Measurements from ENCODE around the gene CEP72. TPM values are rescaled to one million over a fixed set of nuclear protein-coding genes. Genes with fewer than 3 reads are reported as not detected.

The CEP72 gene
- total RNA-seq, 4 donors from 2014 or later, result 2.7 to 8.6 (median 4.0) TPM

DNA sequence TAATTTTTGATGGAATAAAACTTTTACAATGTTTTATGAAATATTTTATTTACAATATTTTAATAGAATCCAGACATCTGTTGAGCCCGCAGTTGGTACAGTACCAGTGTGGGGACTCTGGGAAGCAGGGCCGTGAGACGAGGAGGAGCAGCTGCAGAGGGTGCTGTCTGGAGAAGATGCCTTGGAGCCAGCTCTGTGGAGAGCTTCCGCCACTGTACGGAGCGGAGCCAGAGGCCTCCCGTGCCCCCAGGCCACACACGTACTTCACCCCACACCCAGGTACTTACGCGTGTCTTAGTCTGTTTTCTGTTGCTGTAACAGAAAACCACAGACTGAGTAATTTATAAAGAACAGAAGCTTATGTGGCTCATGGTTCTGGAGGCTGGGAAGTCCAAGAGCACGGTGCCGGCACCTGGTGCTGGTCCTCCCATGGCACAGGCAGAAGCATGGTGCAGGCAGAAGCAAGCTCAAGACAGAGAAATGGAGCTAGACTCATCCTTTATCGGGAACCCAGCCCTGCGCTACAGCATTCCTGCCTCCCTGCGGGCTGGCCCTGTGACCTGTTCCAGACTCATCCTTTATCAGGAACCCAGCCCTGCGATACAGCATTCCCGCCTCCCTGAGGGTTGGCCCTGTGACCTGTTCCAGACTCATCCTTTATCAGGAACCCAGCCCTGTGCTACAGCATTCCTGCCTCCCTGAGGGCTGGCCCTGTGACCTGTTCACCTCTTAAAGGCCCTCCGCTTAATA lies 23.3 kb downstream of the CEP72 start:
- no peaks in the 10 kb centered on the region for H3K9me3 ChIP-seq
- no peaks in the 10 kb centered on the region for H3K27me3 ChIP-seq
- TF ChIP-seq POLR2A (IDR thresholded peaks at IDR 0.05) (no peak), CTCF (IDR thresholded peaks at IDR 0.05) (no peak)
- intact Hi-C loops (cut with DNase I), result no loop called here
- H3K4me3 ChIP-seq, result no peak overlapping the region
- no peak for DNase-seq
- H3K4me1 ChIP-seq, result no peaks in the 10 kb centered on the region
- H3K36me3 ChIP-seq, result peaks cover 9 to 73% (median 11%) of the 10 kb centered on the region in 3 donors
- H3K27ac ChIP-seq, result no peak overlapping the region
- 90 to 94% methylated on average over 16 of the region's 18 CpGs for WGBS, 2 donors

- H3K4me1 ChIP-seq, result no peaks in the 10 kb centered on the region
- H3K27ac ChIP-seq, result no peak overlapping the region
- WGBS, 2 donors, result 86 to 92% methylated on average over 14 to 20 of the region's 20 CpGs
- TF ChIP-seq CTCF (IDR thresholded peaks at IDR 0.05), result no peak
- no peaks in the 10 kb centered on the region for H3K27me3 ChIP-seq
- H3K9me3 ChIP-seq, result no peaks in the 10 kb centered on the region
- peaks cover 9 to 87% (median 12%) of the 10 kb centered on the region in 3 donors for H3K36me3 ChIP-seq
- intact Hi-C loops (cut with DNase I), result no loop called here
- no peak overlapping the region for H3K4me3 ChIP-seq
- no peak for DNase-seq
These were observed 24.8 kb downstream of the CEP72 start for GRCh38 chr5:636951-637350.

- intact Hi-C loops (cut with DNase I), result no loop called here
- 92 to 96% methylated on average over 18 to 26 of the region's 42 CpGs for WGBS, 2 donors
- no peak overlapping the region for H3K4me3 ChIP-seq
- DNase-seq, result no peak
- H3K4me1 ChIP-seq, result no peaks in the 10 kb centered on the region
- TF ChIP-seq CTCF (IDR thresholded peaks at IDR 0.05), result no peak
- TF ChIP-seq POLR2A (IDR thresholded peaks at IDR 0.05), result no peak
- H3K9me3 ChIP-seq, result no peaks in the 10 kb centered on the region
- H3K27ac ChIP-seq, result no peak overlapping the region
- peaks cover 9 to 96% (median 12%) of the 10 kb centered on the region in 3 donors for H3K36me3 ChIP-seq
- H3K27me3 ChIP-seq, result no peaks in the 10 kb centered on the region
These were observed 25.7 kb downstream of the CEP72 start for GRCh38 chr5:637581-638450.

DNA sequence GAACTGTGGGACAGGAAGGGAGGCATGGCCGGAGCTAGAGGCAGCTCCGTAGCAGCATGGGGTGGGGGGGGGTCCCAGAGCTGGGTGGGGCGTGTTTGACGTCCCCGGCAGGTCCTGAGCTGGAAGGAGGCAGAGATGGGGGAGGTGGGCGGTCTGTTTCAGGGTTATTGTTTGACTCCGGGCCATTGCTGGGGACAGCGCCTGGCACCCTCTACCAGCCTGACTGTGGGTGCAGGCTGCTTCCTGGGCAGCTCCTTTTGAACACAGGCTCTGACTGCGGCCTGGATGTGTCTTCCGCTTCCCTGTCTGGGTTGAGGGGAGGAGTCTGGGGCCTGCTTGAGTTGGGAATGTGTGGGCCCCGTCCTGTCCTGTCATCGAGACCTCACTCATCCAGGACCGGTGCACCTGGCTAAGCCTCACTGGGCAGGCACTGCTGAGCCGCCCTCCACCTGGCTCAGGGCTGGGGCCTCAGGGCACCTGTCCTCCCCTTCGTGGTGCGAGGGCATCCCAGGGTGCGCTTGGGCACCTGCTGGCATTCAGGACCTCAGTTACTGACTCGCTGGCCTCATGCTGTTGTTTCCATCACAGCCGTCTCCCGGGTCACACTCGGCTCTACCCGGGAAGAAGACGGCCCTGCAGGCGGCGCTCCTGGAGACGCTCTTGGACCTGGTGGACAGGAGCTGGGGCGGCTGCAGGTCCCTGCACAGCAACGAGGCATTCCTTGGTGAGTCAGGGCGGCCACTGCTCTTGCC lies 26.5 kb downstream of the CEP72 start:
- H3K4me3 ChIP-seq, result no peak overlapping the region
- TF ChIP-seq POLR2A (IDR thresholded peaks at IDR 0.05), result no peak
- no peak for TF ChIP-seq CTCF (IDR thresholded peaks at IDR 0.05)
- no peaks in the 10 kb centered on the region for H3K9me3 ChIP-seq
- peaks cover 9 to 100% (median 12%) of the 10 kb centered on the region in 3 donors for H3K36me3 ChIP-seq
- WGBS, 2 donors, result 93 to 100% methylated on average over 1 to 5 of the region's 29 CpGs
- H3K4me1 ChIP-seq, result no peaks in the 10 kb centered on the region
- intact Hi-C loops (cut with DNase I), result no loop called here
- H3K27ac ChIP-seq, result no peak overlapping the region
- no peak for DNase-seq
- no peaks in the 10 kb centered on the region for H3K27me3 ChIP-seq

GRCh38 chr5:639253-639530 lies 27.1 kb downstream of the CEP72 start:
- Histone ChIP-seq H3K9me3 (no peaks in the 10 kb centered on the region), H3K4me3 (no peak overlapping the region), H3K27ac (no peak overlapping the region), H3K27me3 (no peaks in the 10 kb centered on the region), H3K4me1 (no peaks in the 10 kb centered on the region), H3K36me3 (peaks cover 9 to 100% (median 12%) of the 10 kb centered on the region in 3 donors)
- no peak for DNase-seq
- intact Hi-C loops (cut with DNase I), result no loop called here
- WGBS, 2 donors, result no CpG with 5 or more reads among the region's 9 CpGs
- no peak for TF ChIP-seq POLR2A (IDR thresholded peaks at IDR 0.05)
- no peak for TF ChIP-seq CTCF (IDR thresholded peaks at IDR 0.05)
